A673 (cell line): Measurements from ENCODE around the gene COX18.

ENCODE experiments used
- EZH2 ChIP-seq: fragments of 200-600 bp; sonication (generic); IDR thresholded peaks from 2 replicates; pipeline ENCODE4 v1.6.1; 2017; ENCODE audit warnings: borderline replicate concordance, low read depth, mild to moderate bottlenecking, mixed read lengths, antibody characterized with exemption, low read length; ENCODE audit not compliant: poor library complexity, severe bottlenecking
- TF ChIP-seq, protein P1 (sequence below): fragments of 300-800, 200-600 bp; sonication (generic); conservative IDR thresholded peaks from 2 replicates; pipeline ENCODE4 v1.5.1; 2017; ENCODE audit warnings: low read depth, mild to moderate bottlenecking, antibody characterized with exemption, low read length, moderate library complexity, mixed read lengths

DNA sequence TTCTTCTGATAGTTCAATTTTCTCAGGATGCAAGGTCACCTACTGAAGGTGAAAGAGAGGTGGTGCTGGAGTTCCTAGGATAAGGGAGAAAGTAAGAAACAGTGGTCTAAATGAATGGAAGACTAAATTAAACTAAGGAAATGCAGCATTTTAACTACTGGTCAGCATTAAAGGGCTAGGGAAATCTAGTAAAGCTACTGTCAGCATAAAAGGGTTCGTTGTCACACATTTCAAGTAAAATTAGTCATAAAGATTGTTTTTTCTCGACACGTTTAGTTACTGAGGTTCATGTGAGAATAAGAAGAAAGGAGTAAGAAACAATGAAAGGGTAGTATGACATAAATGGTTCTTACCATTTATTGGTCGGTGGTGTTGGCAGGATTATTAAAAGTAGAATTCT is 40.0 kb upstream of the COX18 start:
- TF ChIP-seq, protein P1, sequence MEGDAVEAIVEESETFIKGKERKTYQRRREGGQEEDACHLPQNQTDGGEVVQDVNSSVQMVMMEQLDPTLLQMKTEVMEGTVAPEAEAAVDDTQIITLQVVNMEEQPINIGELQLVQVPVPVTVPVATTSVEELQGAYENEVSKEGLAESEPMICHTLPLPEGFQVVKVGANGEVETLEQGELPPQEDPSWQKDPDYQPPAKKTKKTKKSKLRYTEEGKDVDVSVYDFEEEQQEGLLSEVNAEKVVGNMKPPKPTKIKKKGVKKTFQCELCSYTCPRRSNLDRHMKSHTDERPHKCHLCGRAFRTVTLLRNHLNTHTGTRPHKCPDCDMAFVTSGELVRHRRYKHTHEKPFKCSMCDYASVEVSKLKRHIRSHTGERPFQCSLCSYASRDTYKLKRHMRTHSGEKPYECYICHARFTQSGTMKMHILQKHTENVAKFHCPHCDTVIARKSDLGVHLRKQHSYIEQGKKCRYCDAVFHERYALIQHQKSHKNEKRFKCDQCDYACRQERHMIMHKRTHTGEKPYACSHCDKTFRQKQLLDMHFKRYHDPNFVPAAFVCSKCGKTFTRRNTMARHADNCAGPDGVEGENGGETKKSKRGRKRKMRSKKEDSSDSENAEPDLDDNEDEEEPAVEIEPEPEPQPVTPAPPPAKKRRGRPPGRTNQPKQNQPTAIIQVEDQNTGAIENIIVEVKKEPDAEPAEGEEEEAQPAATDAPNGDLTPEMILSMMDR, result no peak
- no peak for TF ChIP-seq EZH2
